DMS53 treated with DMSO at 0.1 percent for 48 hours (cell line): ENCODE measurements around the gene ATF7.

Experiments
- DNase-seq: peaks from one replicate; lab custom pipeline; 2025; ENCODE audit not compliant: unreplicated experiment; lab: John Stamatoyannopoulos, UW

ATF7 gene

DNA sequence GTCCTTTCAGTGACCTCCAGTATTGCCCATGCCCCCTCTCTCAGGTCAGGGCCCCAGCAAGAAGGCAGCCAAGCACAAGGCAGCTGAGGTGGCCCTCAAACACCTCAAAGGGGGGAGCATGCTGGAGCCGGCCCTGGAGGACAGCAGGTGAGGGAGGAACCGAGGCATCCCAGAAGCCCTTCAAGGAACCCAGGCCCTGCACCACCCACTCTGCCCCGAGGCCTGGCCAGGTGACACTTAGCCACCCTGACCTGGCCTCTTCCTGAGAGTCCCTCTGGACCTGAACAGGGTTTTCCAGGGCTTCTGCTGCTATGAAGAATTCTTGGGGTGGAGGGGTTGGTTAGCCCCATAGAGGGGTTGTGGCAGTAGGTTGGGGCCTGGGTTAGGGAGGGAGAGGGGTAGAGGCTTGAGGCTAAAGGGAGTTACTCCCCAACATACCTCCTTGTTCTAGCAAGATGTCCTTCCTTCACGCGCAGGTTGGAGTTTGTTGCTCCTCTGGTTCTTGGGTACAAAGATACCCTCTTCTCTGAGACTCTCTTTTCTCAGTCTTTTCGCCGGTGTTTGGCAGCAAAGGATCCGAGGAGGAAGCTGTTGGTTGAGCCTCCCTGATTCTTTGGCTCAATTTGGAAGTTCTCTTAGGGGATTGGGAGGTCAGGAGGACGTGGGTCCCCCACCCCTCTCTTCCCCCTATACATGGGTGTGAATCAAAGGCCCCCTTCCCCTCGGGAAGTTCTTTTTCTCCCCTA, 123.0 kb downstream of the ATF7 start:
- no peak for DNase-seq

DNA sequence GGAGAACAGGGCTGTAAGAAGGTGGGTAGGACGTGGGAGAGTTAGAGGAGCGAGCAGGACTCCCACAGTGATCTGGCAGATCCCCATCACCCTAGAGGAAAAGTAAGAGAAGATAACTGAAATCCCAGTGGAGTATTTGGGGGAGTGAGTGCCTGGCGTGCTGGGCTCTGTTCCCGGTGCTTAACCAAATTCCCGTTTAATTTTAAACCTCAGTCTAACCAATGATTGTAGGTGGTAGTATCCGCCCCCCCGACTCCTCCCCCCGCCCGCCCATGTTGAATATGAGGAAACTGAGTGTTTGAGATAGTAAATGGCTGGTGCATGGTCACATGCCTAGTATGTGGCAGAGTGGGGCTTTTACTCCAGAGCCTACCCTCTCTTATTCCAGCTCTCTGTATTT, 123.9 kb downstream of the ATF7 start:
- DNase-seq: no peak

DNA sequence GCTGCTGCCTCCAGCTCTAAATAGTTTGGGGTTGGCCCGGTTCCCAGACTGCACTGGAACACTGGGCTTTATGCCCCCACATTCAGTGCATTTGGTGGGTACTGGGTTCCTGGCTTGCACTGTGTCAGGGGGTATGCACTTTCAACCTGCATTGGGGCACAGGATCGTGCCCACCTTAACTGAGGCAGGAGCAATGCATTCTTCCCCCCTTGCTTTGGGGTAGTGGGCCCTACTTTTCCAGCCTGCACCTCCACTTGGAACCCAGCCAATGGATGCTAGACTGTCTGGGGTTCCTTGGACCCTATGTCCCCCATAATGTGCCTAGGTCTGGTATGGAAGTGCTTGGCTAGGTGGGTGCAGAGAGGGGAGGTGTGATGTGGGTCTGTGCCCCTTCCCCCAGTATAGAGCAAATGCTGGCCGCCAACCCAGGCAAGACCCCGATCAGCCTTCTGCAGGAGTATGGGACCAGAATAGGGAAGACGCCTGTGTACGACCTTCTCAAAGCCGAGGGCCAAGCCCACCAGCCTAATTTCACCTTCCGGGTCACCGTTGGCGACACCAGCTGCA, 124.5 kb downstream of the ATF7 start:
- no peak for DNase-seq

DNA sequence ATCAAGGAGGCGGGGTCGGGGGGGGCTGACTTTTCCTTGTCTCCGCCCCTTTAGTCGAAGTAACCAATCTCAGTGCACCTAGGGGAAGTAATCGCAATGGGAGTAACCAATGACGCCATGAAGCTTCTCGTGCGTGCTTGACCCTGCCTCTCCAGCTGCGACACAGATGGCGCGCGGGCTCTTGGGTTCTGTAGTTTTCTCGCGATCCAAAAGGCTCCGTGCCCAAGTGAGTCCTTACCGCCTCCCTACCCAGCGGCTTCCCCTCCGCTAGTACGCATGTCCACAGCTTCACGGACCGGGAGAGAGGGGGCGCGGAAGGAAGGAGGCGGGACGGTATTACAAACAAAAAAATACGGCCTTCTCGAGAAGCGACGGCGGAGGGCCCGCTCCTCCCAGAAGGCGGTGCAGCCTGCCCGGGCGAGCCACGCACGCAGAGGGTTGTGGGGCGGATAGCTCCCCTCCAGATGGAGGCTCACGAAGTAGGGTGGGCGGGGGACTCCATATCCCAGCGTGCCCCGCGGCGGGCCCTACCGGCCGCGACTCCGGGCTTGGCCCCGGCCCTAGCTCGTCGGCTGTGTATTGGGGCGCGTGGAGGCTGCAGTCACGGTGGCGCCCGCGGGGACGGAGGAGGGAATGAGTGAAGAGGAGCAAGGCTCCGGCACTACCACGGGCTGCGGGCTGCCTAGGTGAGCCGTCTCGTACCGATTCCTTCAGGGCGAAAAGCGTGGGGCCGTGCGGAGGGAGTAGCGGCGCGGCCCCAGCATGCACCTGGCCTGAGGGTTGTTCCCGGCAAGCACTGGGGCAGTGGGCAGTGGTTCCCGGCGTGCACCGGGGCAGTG, 125.2 kb downstream of the ATF7 start, which contains the start of gene TARBP2:
TSS of gene TARBP2 (plus strand) at position 508 of the 839 bp plus-strand sequence. CDS start at position 634, 126 bp downstream.
- peak; percentile 98 for DNase-seq

DNA sequence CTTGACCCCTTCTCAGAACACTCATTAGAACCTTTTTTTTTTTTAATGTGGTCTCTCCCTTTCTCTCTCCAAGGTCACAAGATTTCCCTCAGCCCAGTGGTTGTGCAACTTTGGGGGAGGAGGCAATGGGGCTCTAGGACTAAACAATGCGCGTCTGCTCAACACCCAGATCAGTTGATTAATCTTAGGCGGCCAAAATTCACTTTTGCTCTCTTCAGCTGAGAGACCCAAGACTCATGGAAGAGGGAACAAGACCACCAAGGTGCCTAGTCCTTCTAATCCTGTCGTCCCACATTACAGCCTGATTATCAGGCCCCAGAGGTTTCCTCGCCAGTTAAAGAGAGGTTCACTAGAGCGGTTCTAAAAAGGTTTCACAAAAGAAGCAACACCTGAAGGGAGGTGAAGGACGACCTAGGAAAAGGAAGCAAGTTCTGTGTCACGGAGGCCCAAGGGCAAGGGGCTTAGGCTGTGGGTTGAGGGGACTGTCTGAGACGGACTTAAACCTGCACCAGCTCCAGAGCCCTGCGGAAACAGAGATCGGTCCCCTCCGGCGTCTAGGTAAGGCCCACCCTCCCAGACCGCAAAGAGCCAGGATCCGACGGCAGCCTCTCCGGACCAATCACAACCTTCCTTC, 125.9 kb downstream of the ATF7 start:
- DNase-seq: no peak

DNA sequence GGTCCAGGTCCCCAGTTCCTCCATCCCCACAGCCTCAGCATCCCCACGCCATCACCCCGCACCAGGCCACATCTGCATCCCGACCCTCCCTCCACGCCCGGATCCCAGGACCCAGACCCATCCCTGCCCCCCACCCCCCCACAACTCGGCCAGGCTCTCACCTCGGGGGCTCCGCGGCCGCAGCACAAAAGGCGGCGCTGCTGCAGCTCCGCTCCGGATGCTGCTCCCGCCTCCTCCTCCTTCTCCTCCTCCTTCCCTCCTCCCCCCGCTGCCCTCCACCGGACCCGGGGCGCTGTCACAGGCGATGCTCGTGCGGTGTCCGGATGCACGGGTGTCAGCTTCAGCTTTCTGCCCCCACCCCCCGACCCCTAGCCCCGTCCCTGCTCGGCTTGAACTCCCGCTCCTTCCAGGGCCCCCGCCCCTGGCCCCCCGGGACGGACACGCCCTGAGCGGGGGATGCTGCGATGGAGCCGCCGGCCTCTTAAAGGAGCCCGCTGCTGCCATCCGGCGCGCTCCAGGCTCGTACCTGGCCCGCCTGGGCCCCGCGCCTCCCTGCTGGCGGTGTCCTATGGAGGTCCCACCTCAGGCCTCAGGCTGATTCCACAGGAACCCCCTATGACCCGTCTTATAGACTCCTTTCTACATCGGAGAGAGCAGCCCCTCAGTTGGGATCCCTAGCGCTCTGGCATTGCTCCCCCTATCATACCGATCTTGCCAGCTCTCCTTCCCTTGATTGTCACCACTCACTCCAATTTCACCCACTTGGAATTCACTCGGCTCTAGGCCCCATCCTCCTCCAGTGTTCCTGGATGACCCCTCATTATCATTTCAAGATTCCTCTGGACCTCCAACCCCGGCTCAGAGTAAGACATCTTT, 126.7 kb downstream of the ATF7 start, which contains the start of gene MAP3K12:
TSS of gene MAP3K12 (minus strand) at position 193 of the 876 bp plus-strand sequence. CDS start 12,067 bp downstream, outside the sequence.
- peak; percentile 26 for DNase-seq

DNA sequence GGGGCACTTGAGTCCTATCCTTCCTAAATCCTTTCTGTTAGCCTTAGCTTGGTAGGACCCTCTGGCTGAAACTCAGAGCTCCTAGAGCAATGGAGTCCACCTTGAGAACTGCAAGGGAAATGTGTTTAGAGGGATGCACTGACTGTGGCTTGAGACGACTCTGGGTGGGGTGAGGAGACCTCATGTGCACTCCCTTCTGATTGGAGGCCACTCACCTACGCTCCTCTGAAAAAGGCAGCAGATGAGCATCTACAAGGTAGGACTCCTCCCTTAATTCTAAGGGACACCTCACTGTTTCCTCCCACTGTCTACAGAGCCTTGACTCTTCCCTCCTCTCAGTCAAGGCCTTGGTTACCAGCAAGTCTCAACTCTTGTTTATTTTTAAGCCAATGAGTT, 127.9 kb downstream of the ATF7 start:
- no peak for DNase-seq

DNA sequence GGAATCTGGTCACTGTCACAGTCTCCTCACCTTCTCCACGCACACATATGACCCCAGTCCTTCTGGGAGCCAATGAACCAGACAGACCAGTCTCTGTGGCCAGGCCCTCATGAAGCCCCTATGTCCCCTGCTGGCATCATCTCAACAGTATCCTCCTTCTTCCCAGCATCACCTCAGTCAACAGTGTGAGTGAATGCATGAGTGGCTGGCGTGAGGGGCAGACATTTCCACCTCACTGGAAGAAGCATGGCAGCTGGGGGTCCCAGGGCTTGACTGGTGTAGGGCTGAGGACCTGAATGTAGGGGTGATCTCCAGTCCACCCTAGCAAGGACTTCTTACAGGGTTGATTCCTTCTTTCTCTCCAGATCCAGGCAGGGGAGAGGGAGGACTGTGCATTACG, 128.7 kb downstream of the ATF7 start:
- no peak for DNase-seq

DNA sequence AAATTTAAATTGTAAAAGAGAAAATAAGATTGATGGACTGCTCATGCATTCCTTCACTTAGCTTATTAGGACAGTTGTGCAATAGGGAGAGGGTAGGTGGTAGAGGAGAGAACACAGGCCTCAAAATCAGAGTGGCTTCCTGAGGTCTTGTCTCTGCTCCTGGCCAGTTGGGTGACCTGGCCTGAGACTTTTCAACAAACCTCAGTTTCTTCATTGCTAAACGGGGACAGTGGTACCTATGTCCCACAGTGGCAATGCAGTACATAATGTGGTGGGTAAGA, 129.5 kb downstream of the ATF7 start:
- no peak for DNase-seq

DNA sequence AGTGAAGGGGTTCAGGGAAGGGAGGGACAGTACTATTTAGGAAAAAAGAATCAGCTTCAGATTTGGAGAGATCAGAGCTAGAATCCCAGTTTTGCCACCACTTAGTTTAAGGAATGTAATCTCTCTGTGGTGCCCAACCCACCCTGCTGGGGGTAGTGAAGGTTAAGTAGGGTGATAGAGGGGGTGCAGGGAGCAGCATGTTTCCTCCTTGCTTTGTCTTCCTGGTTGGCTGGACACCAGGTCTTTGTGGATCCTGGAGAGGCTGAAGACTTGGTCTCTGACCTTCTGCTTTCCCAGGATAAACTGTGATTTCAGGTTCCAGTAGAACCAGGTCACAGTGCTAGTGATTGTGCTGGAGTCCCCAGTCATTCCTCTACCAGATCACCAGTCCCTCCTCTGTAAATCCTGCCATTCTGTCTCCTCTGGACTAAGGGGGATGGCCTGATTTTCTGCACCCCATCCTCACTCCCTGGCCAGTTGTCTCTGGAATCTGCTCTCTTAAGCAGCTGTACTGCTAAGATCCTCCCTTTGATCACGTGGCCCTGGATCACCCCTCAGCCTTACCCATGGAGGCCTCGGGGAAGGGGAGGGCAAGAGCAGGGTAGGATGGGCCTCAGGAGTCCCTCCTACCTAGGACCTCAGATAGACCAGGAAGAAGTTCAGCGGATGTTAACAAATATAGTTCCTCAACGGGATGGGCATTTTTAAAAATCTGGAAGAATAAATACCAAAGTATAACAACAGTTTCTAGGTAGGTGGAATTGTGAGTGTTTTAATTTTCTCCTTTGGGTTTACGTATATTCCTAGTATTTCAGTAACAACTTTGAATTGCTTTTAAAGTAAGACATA, 130.1 kb downstream of the ATF7 start:
- peak; percentile 7 for DNase-seq

DNA sequence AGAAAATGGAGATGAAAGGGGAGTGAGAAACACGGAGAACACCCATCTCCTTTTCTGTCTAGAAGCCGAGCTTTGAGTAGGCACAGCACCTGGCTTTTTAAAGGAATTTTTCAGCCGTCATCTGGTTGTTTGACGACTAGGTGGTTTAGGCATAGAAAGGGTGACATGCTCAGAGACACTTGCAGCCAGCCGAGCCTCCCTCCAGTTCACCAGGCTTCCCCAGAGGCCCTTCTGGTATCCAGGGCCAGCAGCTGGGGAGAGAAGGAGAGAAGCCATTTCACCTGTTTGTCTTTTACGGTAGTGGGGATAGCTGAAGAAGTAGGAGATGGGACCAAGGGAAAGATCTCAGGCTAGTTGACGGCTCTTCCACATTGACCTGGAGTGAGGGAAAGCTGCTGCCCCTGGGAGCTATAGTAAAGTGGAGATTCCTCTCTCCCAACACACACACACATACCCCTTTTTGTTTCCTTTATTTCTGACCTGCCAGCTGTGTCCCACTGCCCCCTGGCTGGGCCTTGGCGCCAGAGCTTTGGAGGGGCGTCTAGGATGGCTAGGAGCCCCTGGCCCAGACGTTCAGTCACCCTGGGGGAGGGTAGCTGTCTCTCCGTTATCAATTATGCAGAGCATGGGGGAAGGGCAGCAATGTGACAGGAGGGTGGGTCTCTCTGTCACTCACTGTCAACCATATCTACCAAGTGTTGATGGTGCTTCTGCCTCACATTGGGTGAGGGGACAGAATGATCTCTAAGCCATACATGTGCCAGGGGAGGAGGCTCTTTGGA, 132.4 kb downstream of the ATF7 start:
- DNase-seq: no peak

DNA sequence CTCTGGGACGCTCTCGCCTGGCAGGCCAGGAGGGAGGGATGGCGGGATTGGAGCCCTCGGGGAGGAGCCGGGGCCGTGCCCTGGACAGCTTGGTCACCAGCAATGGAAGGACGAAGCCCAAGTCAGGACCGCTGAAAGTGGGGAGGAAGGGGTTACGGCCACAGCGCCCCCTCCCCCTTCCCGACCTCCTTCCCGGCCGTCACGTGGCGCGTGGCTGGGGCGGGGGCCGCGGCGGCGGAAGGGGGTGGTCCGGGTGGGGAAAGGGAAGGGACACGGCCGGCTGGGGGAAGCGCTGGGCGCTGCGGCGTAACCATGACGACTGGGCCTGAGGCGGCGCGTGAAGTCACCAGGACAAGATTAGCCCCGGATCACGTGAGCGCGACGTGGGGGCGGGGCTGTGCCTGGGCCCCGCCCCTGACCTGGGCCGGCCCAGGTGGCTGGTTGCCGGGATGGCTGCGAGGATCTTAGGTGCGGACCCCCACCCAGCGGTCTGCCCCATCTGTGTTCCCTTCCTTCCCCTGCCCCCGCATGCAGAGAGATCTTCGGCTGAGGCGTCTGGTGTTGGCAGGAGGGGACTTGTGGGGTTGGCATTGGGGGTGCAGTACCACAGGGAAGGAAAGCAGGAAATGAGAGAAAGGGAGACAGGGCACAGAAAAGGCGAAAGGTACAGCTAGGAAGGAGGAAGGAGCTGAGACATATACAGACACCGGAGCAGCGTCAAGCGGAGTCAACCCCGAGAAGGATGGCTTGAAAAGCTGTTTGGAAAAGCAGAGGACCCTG, 133.2 kb downstream of the ATF7 start:
- DNase-seq: peak; percentile 74

DNA sequence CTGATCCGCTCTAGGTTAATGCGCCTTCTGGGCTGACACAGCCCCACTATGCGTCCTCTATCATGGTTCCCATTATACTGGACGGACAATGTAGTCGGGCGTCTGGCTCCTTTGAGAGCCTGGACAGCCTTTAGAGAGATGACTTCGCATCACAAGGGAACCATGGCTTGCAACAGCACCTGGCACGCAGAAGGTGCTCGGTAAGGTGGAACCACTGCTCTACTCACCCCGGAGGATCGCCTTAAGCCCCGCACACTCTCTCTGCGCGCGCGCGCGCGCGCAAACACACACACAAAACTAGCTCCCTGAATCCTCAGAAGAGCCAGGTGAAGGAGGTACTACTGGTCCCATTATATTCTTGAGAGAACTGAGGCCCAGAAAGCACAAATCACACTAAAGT, 134.0 kb downstream of the ATF7 start:
- peak; percentile 37 for DNase-seq

DNA sequence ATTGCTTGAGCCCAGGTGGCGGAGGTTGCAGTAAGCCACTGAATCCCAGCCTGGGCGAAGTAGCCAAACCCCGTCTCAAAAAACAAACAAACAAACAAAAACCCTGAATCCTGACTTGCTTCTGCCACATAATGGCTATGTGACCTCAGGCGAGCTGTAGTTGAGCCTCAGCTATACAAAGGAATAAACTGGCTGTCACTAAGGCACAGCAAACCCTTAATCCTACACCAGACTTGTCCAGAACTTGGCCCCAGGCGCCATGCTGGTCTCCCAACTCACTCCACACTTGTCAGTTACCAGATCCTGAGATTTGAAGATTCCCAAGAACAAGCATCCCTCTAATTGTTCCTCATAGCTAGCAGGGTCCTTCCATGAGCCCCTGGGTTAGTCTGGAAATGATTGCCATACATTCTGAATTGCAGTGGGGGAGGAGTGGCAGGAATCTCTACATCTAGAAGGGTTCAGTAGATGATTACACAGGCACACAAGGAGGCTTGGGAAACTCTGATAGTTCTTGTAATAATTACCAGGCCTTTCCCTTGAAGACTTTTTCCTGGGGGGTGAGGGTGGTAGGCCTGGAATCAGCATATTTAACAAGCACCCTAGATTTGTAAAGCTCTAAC, 136.8 kb downstream of the ATF7 start:
- DNase-seq: no peak

DNA sequence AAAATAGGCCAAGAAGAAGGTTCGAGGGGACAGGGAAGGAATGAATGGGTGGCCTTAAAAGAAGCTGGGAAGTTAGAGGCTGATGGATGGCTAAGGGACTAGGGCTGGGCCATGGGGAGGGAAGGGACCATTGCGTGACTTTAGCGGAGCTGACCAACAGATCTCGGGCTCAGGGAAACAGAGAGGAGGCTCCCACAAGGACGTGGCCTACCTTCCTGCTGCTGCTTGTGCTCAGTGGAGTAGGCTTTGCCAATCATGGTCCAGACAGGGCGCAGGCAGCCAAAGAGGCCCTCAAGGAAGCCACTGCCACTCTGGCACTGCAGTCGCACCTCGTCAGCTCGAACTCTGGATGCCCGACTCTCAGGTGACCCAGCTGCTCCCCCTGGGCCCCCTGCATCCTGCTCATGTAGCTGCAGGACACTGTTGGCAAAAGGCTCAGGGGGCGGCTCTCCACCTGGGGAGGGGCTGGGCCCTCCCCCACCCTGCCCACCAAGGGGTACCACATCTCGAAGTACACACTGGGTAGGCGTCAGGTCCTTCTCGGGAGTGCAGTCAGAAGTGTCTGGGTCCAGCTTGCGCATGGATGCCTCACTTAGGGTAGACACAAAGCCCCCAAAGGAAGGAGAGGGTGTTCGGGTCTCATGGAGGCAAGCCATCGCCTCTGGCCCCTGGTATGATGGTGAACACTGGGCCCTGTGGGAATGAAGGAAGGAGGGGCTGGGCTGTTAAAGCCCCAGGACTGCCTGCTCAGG, 139.3 kb downstream of the ATF7 start:
- no peak for DNase-seq

DNA sequence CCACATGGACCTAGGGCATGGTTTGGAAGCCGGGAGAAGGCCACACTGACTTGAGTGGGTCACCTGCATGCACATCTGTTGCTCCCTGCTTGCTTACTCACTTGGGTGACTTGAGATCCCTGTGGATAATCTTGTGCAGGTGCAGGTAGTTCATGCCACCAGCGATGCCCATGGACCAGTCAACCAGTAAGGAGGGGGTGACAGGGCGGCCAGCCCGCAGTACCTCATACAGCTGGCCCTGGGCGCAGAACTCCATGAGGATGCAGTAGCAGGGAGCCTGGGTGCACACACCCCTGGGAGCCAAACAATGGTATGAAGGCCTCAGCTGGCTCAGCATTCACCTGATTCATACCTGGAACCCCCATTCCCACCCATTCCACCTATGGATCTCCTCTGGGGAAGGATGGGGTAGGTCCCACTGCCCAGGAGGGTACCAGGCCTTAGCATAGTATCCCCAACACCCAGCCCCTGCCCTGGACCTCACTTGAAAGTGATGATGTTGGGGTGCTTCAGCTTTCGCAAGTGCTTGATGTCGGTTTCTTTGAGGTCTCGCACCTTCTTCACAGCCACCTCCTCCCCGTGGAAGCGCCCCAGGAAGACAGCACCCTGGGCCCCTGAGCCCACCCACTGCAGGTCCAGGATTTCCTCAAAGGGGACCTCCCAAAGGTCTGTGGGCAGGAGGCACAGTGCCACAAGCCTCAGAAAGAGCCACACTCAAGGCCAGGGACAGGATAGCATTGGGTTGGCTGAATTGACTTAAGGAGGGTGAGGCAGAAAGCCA, 140.0 kb downstream of the ATF7 start:
- no peak for DNase-seq
